ENCODE data around the gene ADGRG6. TPM values are rescaled to one million over a fixed set of nuclear protein-coding genes. Genes with fewer than 3 reads are reported as not detected.
"Not testable (repeated sequence)": the region's sequence is repeated elsewhere in the genome, so short reads cannot be mapped to it uniquely, and the experiment has no call there.

ADGRG6 gene
- polyA plus RNA-seq, 12 donors = 8.3 to 25.6 (median 12.9) TPM; not detected in 1

DNA sequence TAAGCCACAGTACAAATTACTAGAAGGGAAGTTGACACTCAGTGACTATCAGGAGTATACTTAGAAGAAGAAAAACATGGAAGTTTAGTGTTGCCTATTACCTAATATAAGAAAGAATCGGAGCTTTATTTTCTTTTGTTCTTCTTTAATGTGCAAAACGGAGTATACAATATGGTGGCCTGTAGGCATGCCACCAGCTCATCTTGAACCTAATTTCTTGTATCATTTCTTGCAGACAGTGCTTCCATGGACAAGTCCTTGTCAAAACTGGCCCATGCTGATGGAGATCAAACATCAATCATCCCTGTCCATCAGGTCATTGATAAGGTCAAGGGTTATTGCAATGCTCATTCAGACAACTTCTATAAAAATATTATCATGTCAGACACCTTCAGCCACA, 141.3 kb downstream of the ADGRG6 start:
- DNase-seq = no peak

DNA sequence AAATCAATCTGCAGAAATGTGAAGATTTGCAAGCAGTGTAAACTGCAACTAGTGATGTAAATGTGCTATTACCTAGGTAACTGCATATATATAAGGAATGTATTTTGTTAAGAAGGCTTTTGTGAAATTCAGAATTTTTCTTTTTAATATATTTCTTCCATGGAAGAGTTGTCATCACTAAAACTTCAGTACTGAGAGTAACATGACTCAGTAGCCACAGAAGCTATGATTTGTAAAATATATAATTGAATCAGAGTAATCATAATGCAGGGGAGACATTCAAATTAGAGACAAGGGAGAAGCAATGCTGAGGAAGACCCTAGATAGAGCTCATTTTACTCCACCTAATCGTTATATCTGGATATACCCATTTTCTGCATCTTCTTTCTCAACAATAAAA, 141.7 kb downstream of the ADGRG6 start:
- DNase-seq = no peak

DNA sequence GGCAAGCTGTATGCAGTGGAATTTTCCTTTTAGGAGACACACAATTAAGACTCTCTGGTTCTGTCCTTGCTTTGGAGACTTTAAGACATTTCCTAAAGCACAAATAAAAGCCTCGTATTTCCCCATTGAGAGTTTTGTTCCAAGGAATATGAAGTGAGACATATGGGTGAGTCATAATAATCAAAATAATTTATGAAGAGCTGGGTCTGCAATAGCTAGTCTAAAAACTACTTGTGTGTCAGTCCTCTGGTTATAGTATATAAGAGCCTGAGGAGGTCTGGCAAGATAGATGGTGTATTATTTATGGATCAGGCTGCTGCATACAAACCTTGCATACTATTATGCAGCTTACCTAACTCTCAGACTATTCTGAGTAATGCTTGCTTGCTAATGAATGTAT, 142.6 kb downstream of the ADGRG6 start:
- DNase-seq = no peak

DNA sequence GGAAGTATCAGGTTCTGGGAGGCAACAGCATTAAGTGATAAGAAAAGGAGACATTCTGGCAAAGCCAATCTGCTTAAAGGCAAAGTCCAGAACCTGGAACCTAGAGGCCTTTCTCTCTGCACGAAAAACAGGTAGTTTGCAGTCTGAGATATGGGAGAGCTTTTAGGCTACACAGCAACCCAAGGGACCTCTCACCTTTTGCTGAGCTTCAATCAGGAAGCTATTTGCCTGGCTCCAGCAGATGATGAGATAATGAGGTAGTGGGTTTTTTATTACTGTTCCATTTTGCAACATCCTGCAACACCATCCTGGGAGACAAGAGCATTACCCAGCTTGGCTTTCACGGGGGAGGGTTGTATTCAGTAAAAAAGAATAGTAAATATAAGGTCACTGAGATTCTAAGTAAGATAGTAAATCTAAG, 143.1 kb downstream of the ADGRG6 start:
- no peak for DNase-seq

DNA sequence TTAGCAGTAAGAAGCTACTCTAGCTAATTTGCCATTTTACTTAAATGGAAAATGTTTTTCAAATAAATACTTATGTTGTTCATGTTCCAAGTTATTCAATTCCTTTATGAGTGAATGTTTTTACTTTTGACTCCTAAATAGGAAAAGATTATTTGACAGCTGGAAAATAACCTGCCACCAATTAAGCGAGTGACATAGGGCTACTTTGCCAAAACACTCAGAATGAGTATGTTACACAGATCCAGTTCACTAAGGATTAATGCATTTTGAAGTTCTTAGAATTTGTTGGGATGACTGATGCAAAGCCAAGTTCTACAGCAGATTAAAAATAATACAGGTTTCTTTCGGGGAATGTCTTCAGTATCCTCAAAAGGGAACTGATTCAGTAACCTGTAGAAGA, 144.4 kb downstream of the ADGRG6 start:
- no peak for DNase-seq

DNA sequence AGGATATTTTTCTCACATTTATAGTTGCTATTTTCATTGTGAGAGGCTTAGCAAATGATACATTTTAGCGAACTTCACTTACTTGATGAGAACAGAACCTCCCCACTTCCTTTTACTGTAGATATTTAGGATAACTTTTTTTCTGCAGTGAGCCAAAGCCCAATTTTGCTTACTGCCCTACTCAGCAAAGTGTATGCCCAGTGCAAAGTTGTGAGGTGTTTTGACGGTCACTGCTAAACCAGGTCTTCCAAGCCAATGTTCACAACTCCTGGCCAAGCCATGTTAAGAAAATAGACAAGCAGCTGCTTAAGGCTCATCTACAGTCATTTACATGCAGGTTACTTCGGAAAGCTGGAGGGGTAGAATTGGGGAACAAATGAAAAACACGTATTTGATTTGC, 144.8 kb downstream of the ADGRG6 start:
- DNase-seq = no peak

DNA sequence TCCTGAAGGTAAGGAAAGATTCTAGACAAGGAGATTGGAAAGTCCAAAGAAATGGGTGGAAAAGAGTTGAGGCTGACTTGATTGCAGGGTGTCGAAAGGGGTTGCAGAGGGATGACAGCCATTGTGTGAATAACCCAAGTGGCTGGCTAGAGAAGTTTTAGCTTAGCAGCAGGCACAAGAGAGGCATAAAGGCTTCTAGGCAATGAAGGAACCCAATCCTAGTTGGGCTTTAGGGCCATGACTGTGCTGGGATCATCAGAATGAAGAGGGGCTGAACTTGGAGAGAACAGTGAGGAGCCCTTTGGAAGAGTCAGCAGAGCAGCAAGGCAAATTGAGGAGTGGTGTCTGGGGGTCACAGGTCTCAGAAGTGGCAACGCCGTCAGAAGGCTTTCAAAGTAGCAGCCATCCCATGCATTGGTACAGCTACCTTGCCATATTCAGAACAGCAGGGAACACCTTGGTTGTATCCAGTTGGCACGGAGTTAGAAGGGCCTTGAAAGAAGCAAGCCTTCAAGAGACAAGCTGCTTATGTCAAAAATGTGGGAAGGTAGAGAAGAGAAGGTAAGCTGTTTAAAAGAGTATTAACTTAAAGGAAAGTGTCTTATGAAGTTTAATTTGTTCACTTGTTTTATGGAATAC, 146.4 kb downstream of the ADGRG6 start:
- no peak for DNase-seq

DNA sequence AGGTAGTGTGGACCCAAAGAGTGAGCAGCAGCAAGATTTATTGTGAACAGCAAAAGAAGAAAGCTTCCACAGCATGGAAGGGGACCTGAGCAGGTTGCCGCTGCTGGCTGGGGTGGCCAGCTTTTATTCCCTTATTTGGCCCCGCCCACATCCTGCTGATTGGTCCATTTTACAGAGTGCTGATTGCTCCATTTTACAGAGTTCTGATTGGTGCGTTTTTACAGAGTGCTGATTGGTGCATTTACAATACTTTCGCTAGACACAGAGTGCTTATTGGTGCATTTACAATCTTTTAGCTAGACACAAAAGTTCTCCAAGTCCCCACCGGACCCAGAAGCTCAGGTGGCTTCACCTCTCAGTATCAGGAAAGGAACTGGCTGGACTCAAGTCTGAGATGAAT, 149.0 kb downstream of the ADGRG6 start:
- not testable (repeated sequence) for DNase-seq

DNA sequence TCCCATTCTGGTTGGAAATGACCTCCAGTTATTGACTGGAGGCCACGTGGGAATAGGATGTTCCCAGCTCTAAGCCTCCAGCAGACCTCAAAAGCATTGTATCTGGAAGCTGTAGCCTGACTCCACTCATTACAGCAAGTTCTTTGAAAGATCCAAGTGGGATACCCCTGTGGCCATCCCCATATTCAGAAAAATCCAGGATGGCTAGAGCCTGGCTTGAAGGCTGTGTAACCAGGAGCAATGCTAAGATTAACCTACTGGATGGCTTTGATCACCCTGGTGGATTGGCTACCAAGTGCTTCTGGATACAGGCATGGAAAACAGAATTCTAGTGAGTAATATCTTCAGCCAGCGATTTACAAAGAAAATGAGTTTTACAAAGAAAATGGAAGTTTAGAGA, 151.2 kb downstream of the ADGRG6 start:
- no peak for DNase-seq

DNA sequence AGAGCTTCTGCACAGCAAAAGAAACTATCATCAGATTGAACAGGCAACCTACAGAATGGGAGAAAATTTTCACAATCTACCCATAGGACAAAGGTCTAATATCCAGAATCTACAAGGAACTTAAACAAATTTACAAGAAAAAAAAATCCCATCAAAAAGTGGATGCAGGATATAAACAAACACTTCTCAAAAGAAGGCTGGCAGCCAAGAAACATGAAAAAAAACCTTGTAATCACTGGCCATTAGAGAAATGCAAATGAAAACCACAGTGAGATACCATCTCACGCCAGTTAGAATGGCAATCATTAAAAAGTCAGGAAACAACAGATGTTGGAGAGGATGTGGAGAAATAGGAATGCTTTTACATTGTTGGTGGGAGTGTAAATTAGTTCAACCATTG, 152.4 kb downstream of the ADGRG6 start:
- not testable (repeated sequence) for DNase-seq

DNA sequence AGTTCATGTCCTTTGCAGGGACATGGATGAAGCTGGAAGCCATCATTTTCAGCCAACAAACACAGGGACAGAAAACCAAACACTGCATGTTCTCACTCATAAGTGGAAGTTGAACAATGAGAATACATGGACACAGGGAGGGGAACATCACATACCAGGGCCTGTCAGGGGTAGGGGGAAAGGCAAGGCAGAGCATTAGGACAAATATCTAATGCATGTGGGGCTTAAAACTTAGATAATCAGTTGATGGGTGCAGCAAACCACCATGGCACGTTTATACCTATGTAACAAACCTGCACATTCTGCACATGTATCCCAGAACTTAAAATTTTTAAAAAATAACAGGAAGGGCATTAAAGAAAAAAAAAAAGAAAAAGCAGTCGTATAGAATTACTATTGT, 153.0 kb downstream of the ADGRG6 start:
- not testable (repeated sequence) for DNase-seq

DNA sequence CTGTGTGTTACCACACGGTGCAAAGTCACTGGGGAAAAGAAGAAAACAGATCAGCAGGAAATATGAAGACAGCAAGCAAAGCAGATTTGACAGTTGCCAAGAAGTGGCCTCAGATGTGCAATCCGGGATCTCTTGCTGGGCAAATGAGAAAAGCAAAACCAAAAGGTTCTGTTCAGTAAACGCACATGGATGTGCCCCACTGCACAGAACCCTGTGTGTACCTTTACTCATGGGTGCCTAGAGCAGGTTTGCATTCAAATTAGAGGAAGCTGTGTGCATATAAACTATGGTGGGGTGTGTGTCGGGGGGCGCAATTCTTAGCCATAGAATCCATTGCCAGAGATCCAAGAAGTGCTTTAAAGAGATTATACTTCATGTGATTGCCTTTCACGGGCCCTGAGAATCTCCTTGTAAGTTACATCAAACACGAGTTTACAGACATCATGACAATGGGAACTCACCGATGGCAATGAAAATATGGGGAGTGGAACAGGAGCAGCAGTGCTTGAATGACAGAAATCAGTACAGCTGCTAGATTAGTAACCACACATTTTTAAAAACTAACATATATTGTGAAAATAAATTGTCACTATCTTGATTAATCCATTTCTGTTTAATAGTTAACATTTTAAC, 154.3 kb downstream of the ADGRG6 start:
- DNase-seq = no peak

DNA sequence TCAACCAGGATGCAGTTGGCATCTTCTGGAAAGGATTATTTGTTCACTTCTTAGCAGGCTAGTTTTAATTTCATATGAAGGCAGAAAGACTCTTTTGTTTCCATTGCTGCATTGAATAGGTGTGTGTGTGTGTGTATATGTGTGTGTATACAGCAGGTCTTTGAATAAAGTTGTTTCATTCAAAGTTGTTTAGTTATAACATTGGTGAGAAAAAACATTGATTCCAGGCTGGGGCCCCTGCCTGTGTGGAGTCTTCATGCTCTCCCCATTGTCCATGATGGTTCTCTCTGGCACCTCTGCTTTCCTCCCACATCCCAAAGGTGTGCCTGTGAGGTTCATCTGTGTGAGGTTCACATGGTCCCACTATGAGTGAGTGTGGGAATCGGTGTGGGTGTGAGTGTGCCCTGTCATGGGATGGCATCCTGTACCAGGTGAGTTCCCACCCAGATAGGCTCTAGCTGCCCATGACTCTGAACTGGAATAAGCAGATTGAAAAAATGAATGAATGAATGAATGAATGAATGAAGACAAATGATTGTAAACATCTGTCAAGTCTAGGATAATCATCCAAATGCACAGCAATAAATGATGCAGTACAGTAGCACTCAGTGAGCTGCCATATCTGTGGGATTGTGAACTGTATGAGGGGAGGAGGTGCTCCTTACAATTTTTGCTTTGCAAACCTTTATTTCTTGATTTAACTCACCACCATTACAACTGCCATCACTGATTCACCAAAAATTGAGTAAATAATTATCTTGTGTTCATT, 156.0 kb downstream of the ADGRG6 start:
- DNase-seq = no peak

DNA sequence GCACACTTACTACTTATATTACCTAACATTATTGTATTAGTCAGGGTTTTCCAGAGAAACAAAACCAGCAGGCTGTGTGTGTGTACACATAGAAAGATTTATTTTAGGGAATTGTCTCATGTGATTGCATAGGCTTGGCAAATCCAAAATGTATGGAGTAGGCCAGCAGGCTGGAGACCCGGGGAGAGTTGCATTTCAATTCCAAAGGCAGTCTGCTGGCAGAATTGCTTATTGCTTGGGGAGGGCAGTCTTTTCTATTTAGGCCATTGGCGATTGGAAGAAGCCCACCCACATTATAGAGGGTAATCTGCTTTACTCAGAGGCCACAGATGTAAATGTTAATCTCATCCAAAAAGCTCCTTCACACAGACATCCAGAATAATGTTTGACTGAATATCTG, 157.0 kb downstream of the ADGRG6 start:
- DNase-seq = no peak

DNA sequence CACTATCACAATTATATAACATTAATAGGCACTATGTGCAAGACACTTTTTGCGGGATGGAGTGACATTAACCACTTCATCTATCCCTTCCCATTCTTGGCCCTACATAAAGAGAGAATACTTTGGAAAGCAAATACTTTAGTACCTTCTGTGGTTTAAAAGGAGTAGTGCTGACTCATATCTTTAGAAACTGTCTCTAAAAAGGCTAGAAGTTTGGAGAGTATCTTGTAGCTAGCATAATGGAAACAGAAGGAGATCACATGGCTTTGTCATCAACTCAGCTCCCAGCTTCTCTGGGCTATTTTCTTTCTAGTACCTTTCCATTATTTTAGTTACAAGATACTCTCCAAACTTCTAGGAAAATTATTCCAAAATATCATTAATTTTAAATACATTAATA, 157.5 kb downstream of the ADGRG6 start:
- no peak for DNase-seq

DNA sequence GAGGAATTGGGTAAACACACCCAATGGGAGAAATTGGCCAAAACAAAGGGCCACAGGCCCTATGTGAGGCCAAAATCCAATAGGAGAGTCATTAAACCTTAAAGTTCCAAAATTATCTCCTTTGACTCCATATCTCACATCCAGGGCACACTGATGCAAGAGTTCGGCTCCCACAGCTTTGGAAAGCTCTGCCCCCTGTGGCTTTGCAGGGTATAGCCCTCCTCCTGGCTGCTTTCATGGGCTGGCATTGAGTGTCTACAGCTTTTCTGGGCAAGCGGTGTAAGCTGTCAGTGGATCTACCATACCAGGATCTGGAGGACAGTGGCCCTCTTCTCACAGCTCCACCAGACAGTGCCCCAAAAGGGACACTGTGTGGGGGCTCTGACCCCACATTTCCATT, 160.5 kb downstream of the ADGRG6 start:
- no peak for DNase-seq

DNA sequence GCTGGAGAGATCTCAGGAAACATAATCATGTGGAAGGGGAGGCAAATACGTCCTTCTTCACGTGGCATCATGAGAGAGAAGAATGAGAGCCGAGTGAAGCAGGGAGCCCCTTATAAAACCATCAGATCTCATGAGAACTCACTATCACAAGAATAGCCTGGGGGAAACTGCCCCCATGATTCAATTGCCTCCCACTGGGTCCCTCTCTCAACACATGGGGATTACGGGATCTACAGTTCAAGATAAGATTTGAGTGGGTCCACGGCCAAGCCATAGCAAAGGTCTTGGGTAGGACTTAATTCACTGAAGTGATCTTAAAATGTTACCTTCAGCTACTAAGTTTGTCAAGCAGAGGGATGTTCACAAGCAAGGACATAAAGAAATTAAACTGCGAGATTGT, 162.2 kb downstream of the ADGRG6 start:
- no peak for DNase-seq

DNA sequence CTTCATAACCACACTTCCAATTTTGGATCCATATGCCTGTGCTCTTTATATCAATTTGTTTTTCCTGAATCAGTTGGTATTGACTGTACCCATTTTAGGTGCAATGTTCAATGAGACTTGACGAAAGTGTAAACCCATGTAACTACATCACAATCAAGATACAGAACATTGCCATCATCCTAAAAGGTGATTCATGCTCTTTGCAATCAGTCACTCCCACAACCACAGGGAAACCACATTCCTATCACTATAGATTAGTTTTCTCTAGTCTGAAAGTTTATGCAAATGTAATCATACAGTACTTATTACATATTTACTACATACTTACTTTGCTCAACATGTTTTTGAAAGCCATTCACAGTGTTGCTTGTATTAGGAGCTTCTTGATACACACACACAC, 167.4 kb downstream of the ADGRG6 start:
- no peak for DNase-seq

DNA sequence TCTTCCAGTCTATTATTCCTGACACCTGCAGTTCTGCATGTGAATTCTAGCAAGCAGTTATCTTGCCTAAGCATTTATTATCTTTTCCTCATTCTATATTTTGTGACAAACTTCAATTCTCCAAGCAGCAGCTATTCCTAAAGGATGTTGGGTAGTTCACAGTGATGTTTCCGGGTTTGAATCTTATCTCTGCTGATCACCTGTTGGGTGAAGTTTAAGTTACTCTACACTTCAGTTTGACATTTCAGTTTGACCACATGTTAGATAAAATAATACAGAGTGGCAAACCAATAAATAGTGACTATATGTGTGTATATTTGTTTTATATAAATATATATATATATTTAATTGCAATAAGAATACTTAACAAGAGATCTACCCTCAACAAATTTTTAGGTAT, 168.6 kb downstream of the ADGRG6 start:
- DNase-seq = no peak

DNA sequence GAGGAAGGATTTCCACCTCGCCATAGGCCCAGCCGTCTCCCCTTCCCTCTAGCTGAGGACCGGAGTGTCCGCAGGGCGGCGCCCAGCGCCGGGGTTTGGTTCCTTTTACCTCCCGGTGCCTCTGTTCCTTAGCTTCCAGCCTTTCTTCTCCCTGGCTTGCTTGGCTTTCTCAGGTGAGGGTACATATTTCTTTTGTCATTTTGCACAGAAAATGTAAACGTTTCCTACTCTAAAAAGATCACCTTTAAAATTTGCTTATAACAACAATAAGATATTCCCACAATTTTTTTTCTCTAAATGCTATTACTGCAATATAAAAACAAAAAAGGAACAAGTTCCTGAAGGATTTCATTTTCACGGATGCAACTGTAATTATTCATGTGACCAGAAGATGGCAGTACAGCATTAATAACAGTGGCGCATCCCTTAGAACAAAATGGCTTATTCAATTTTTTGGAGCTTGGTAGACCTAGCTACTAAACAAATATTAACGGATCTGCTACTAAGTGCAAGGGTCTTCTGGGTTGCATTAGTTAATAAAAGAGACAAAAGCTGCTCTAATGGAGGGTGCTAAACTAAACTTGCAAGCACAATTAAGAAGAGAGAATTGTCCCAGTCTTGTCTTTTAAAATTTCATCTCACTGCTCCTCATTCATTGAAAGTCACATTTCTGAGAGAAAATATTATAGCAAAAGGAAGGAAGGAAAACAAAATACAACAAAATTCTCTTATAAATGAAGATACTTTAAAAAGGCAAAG, 172.9 kb downstream of the ADGRG6 start:
- peak; percentile 57 for DNase-seq

DNA sequence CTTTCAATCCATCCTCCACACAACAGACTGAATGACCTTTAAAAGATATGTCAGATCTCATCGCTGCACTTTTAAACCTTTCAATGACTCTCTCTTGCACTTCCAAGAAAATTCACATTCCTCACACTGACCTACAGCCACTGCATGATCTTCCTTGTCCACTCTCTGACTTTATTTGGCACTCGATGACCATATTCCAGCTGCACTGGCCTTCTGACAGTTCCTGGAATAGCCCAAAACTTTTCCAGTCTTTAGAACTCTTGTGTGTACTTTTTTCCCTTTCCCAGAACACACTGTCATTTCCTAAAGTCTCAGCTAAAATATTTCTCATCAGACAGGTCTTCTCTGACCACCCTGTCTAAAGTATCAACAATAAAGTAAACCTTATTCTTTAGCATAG, 174.6 kb downstream of the ADGRG6 start:
- DNase-seq = peak; percentile 52

DNA sequence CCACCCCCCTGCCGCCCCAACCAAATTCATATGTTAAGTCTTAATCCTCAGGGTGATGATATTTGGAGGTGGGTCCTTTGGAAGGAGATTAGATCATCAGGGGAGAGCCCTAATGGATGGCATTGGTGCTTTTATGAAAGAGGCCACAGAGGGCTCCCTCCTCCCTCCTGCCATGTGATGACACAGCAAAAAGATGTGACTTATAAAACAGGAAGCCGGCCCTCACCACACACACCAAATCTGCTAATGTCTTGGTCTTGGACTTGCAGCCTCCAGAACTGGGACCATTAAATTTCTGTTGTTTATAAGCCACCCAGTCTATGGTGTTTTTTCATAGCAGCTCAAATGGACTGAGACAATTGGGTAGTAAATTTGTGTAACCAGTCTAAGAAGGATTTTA, 176.3 kb downstream of the ADGRG6 start:
- no peak for DNase-seq

DNA sequence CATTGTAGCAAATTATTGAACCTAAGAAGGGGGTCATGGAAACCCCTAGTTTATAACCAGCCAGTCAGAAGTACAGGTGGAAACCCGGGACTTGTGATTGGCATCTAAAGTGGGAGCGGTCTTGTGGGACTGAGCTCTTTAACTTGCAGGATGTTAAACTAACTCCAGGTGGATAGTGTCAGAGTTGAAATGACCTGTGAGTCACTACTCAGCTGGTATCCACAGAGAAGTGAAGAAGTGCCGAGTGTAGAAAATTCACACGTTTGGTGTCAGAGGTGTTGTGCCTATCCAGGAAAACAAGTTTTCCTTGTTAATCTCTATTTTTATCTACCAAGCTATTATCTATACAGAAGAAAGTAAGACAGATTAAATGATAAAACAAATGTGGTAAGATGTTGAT, 179.7 kb downstream of the ADGRG6 start:
- DNase-seq = no peak

All from muscle of arm (tissue), 12 donors.